ENCODE measurements around the gene MAP2K6. TPM values are rescaled to one million over a fixed set of nuclear protein-coding genes. Genes with fewer than 3 reads are reported as not detected.

The MAP2K6 gene
- 8.0 to 11.2 TPM (median 9.8 TPM) in 5 replicates for total RNA-seq (2022; extraction: Qiagen RNA extraction; ENCODE audit: low read depth)

DNA sequence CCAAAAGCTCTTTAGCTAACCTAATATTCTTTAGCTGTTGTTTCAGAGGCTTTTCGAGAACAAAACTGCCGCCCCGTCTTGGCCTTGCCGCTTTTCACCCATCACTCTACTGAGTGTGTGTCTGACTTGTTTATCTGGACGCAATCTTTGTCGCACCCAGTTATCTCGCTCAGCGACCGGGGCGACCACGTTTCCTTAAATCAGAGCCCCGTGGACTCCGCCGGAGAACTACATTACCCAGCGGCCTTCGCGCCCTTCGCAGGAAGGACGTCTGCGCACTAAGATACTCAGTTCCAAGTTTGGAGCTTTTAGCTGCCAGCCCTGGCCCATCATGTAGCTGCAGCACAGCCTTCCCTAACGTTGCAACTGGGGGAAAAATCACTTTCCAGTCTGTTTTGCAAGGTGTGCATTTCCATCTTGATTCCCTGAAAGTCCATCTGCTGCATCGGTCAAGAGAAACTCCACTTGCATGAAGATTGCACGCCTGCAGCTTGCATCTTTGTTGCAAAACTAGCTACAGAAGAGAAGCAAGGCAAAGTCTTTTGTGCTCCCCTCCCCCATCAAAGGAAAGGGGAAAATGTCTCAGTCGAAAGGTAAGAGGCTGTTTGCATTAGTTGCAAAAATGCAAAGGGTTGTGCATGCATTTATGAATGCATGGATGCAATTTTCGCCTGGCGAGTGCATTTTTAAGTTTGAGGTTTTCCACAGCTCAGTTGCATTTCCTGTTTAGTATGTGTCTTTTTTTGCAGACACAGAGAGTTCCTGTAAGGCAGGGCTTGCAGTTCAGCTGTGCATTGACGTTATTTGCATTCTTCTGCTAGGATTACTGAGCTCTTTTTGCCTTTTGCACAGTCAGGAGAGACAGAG, at the start of gene MAP2K6:
Gene MAP2K6, plus strand, starts transcription at position 290 of the 867 bp plus-strand sequence. Its CDS starts 288 bp downstream, at position 578.

Other genes with a start within 250 kb of the MAP2K6 start
- gene ABCA10, start 185.9 kb upstream of the MAP2K6 start, total RNA-seq (2022; extraction: Qiagen RNA extraction; ENCODE audit: low read depth): 0.08 to 0.31 TPM (median 0.24 TPM) in 5 replicates
- 2.1 to 3.5 TPM (median 2.6 TPM) in 5 replicates for gene ABCA5, start 87.6 kb upstream of the MAP2K6 start, total RNA-seq (2022; extraction: Qiagen RNA extraction; ENCODE audit: low read depth)